ENCODE results near the gene NUMB.
A peak's percentile ranks its signal among the peaks of the same experiment; 100 is the strongest.

NUMB gene

GRCh38 chr14:73244541-73245290 is 213.6 kb downstream of the NUMB start:
- POLR2A ChIA-PET (ENCODE audit: low non-redundant PET): no interaction called here
- CTCF ChIA-PET: no interaction called here
- no peak for DNase-seq (ENCODE audit: low spot score)

GRCh38 chr14:73243748-73244147 is 214.6 kb downstream of the NUMB start:
- TF ChIP-seq CTCF (conservative IDR thresholded peaks at IDR 0.05; ENCODE audit: low read depth): no peak
- POLR2A ChIA-PET (ENCODE audit: low non-redundant PET): no interaction called here
- CTCF ChIA-PET: no interaction called here
- no peak overlapping the region for H3K27ac ChIP-seq
- no peak for DNase-seq (ENCODE audit: low spot score)

More at GRCh38 chr14:73244541-73245290, 213.6 kb downstream of the NUMB start:
- TF ChIP-seq CTCF (conservative IDR thresholded peaks at IDR 0.05; ENCODE audit: low read depth): no peak
- no peak overlapping the region for H3K27ac ChIP-seq

- no peak for DNase-seq (ENCODE audit: low spot score)
- TF ChIP-seq CTCF (conservative IDR thresholded peaks at IDR 0.05; ENCODE audit: low read depth): no peak
- ChIA-PET CTCF (no interaction called here), POLR2A (ENCODE audit: low non-redundant PET) (no interaction called here)
- no peak overlapping the region for H3K27ac ChIP-seq
Observed at GRCh38 chr14:73243341-73243740, 215.0 kb downstream of the NUMB start.

- POLR2A ChIA-PET (ENCODE audit: low non-redundant PET): no interaction called here
- no peak for DNase-seq (ENCODE audit: low spot score)
- peak overlapping the region; percentile 34 for H3K27ac ChIP-seq
- no peak for TF ChIP-seq CTCF (conservative IDR thresholded peaks at IDR 0.05; ENCODE audit: low read depth)
- CTCF ChIA-PET: no interaction called here
Observed at GRCh38 chr14:73242357-73242901, 215.9 kb downstream of the NUMB start.

GRCh38 chr14:73241481-73242165 is 216.7 kb downstream of the NUMB start:
- no peak for TF ChIP-seq CTCF (conservative IDR thresholded peaks at IDR 0.05; ENCODE audit: low read depth)
- POLR2A ChIA-PET (ENCODE audit: low non-redundant PET): no interaction called here
- CTCF ChIA-PET: interaction anchor here (1.0 kb wide), 1 partner anchor 13 kb away, joined by 3 read pairs; no protein-coding TSS in a partner anchor
- DNase-seq (ENCODE audit: low spot score): no peak
- no peak overlapping the region; the same call in 1 of the 2 replicates for H3K27ac ChIP-seq

- DNase-seq (ENCODE audit: low spot score): no peak
- no peak for TF ChIP-seq CTCF (conservative IDR thresholded peaks at IDR 0.05; ENCODE audit: low read depth)
- CTCF ChIA-PET: interaction anchor here (1.0 kb wide), 1 partner anchor 12 kb away, joined by 3 read pairs; no protein-coding TSS in a partner anchor
Observed at GRCh38 chr14:73240816-73241480, 217.4 kb downstream of the NUMB start.

More at GRCh38 chr14:73240816-73241480, 217.4 kb downstream of the NUMB start:
- H3K27ac ChIP-seq: no peak overlapping the region
- POLR2A ChIA-PET (ENCODE audit: low non-redundant PET): no interaction called here
